NCI-H774 (cell line): Measurements from ENCODE around the gene CCDC57.

ENCODE experiments used
- DNase-seq: peaks from one replicate; lab custom pipeline; 2025; lab: John Stamatoyannopoulos, UW

CCDC57 gene

GRCh38 chr17:82235056-82235774, 22.6 kb upstream of the CCDC57 start:
- no peak for DNase-seq

GRCh38 chr17:82234211-82235055, 21.8 kb upstream of the CCDC57 start:
- DNase-seq, result no peak

- DNase-seq, result no peak
Observed at GRCh38 chr17:82232876-82233785, 20.5 kb upstream of the CCDC57 start.

GRCh38 chr17:82232322-82232820, 19.7 kb upstream of the CCDC57 start:
- DNase-seq, result no peak

GRCh38 chr17:82231562-82232321, 19.1 kb upstream of the CCDC57 start:
- DNase-seq, result peak; percentile 46

- DNase-seq, result peak; percentile 69
Observed at GRCh38 chr17:82231312-82231561, 18.6 kb upstream of the CCDC57 start.

- DNase-seq, result peak; percentile 69
Observed at GRCh38 chr17:82230609-82231311, 18.1 kb upstream of the CCDC57 start.

- DNase-seq, result no peak
Observed at GRCh38 chr17:82229698-82230608, 17.3 kb upstream of the CCDC57 start.

GRCh38 chr17:82228842-82229697, 16.4 kb upstream of the CCDC57 start, which contains the start of gene SLC16A3:
Gene SLC16A3 (plus strand): TSS chr17:82229042. CDS start chr17:82236009, 6,967 bp downstream.
- DNase-seq, result peak; percentile 60

GRCh38 chr17:82228278-82228841, 15.7 kb upstream of the CCDC57 start:
- no peak for DNase-seq

- DNase-seq, result no peak
Observed at GRCh38 chr17:82227629-82228277, 15.1 kb upstream of the CCDC57 start.

- DNase-seq, result no peak
Observed at GRCh38 chr17:82226809-82227628, 14.4 kb upstream of the CCDC57 start.

GRCh38 chr17:82226146-82226808, 13.6 kb upstream of the CCDC57 start:
- DNase-seq, result no peak

- no peak for DNase-seq
Observed at GRCh38 chr17:82225368-82226029, 12.9 kb upstream of the CCDC57 start.

GRCh38 chr17:82224666-82225065, 12.0 kb upstream of the CCDC57 start:
- no peak for DNase-seq

- DNase-seq, result no peak
Observed at GRCh38 chr17:82223517-82223916, 10.9 kb upstream of the CCDC57 start.
